ENCODE data around the gene C1RL. TPM values are rescaled to one million over a fixed set of nuclear protein-coding genes. Genes with fewer than 3 reads are reported as not detected.

Gene C1RL
- total RNA-seq, 1 donor from 2014 or later = 80.5 TPM

GRCh38 chr12:7076493-7076892, 32.5 kb downstream of the C1RL start:
- H3K27me3 ChIP-seq (ENCODE audit: low read depth) = no peaks in the 10 kb centered on the region
- TF ChIP-seq, protein P1, sequence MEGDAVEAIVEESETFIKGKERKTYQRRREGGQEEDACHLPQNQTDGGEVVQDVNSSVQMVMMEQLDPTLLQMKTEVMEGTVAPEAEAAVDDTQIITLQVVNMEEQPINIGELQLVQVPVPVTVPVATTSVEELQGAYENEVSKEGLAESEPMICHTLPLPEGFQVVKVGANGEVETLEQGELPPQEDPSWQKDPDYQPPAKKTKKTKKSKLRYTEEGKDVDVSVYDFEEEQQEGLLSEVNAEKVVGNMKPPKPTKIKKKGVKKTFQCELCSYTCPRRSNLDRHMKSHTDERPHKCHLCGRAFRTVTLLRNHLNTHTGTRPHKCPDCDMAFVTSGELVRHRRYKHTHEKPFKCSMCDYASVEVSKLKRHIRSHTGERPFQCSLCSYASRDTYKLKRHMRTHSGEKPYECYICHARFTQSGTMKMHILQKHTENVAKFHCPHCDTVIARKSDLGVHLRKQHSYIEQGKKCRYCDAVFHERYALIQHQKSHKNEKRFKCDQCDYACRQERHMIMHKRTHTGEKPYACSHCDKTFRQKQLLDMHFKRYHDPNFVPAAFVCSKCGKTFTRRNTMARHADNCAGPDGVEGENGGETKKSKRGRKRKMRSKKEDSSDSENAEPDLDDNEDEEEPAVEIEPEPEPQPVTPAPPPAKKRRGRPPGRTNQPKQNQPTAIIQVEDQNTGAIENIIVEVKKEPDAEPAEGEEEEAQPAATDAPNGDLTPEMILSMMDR (IDR thresholded peaks at IDR 0.05) = no peak
- H3K36me3 ChIP-seq = peaks cover 8% of the 10 kb centered on the region
- no peaks in the 10 kb centered on the region for H3K9me3 ChIP-seq
- ATAC-seq (no peak), DNase-seq (no peak)
- no peak overlapping the region for H3K27ac ChIP-seq
- intact Hi-C loops (cut with DNase I) = no loop called here
- H3K4me1 ChIP-seq = peaks cover 9% of the 10 kb centered on the region
- no peak overlapping the region for H3K4me3 ChIP-seq

- peaks cover 7% of the 10 kb centered on the region for H3K36me3 ChIP-seq
- intact Hi-C loops (cut with DNase I) = no loop called here
- TF ChIP-seq, protein P1 (IDR thresholded peaks at IDR 0.05) = no peak
- H3K4me1 ChIP-seq = peaks cover 9% of the 10 kb centered on the region
- no peak overlapping the region for H3K27ac ChIP-seq
- H3K4me3 ChIP-seq = no peak overlapping the region
- no peaks in the 10 kb centered on the region for H3K9me3 ChIP-seq
- DNase-seq = no peak
- H3K27me3 ChIP-seq (ENCODE audit: low read depth) = no peaks in the 10 kb centered on the region
- ATAC-seq = no peak
These were observed 33.1 kb downstream of the C1RL start for GRCh38 chr12:7075939-7076338.

- no peak overlapping the region for H3K27ac ChIP-seq
- DNase-seq (no peak), ATAC-seq (no peak)
- intact Hi-C loops (cut with DNase I) = no loop called here
- peaks cover 9% of the 10 kb centered on the region for H3K4me1 ChIP-seq
- H3K27me3 ChIP-seq (ENCODE audit: low read depth) = no peaks in the 10 kb centered on the region
- no peaks in the 10 kb centered on the region for H3K9me3 ChIP-seq
- H3K36me3 ChIP-seq = peaks cover 4% of the 10 kb centered on the region
- TF ChIP-seq, protein P1 (IDR thresholded peaks at IDR 0.05) = no peak
- no peak overlapping the region for H3K4me3 ChIP-seq
These were observed 33.5 kb downstream of the C1RL start for GRCh38 chr12:7075518-7075917.

DNA sequence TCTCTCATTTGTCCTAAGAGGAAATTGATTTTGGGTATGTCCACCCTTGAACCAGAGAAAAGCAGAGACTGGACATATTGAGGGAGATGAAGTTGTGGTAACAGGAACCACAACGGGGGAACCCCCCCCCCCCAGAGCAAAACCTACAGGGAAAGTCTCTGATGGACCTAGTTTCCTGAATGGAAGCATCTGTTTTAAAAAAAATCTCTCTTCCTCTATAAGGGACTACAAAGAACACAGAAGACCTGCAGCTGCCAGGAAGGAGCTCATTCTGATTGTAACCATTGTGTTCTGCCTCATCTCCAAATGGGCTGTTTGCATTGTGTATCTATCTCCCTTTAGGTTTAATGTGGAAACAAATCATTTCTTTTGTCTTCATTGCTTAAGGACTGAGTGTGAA, 35.1 kb downstream of the C1RL start:
- H3K27me3 ChIP-seq (ENCODE audit: low read depth) = no peaks in the 10 kb centered on the region
- H3K36me3 ChIP-seq = peaks cover 13% of the 10 kb centered on the region
- TF ChIP-seq, protein P1 (IDR thresholded peaks at IDR 0.05) = no peak
- intact Hi-C loops (cut with DNase I) = no loop called here
- DNase-seq (no peak), ATAC-seq (no peak)
- no peaks in the 10 kb centered on the region for H3K9me3 ChIP-seq
- no peak overlapping the region for H3K4me3 ChIP-seq
- no peak overlapping the region for H3K27ac ChIP-seq
- no peaks in the 10 kb centered on the region for H3K4me1 ChIP-seq

- DNase-seq = no peak
These were observed 36.5 kb downstream of the C1RL start for GRCh38 chr12:7072554-7072953.

More at GRCh38 chr12:7072554-7072953, 36.5 kb downstream of the C1RL start:
- no peak overlapping the region for H3K27ac ChIP-seq
- no peaks in the 10 kb centered on the region for H3K9me3 ChIP-seq
- no peaks in the 10 kb centered on the region for H3K27me3 ChIP-seq (ENCODE audit: low read depth)
- peaks cover 14% of the 10 kb centered on the region for H3K36me3 ChIP-seq
- H3K4me3 ChIP-seq = no peak overlapping the region
- TF ChIP-seq, protein P1 (IDR thresholded peaks at IDR 0.05) = no peak
- no peak for ATAC-seq
- intact Hi-C loops (cut with DNase I) = no loop called here
- no peaks in the 10 kb centered on the region for H3K4me1 ChIP-seq
